HepG2 (cell line): ENCODE results near the gene EREG. TPM values are rescaled to one million over a fixed set of nuclear protein-coding genes. Genes with fewer than 3 reads are reported as not detected.

Experiments
- ATAC-seq: fragments of 200-7000 bp; cut with Tn5 transposase; 3 replicates; pipeline ENCODE4 v1.9.1; 2020; ENCODE audit warnings: mild to moderate bottlenecking, moderate library complexity
- BruUV-seq: library from RNA; stranded (reverse); fragments of 400-500 nt; replicated peaks from 2 replicates; lab custom pipeline; 2021; lab: Mats Ljungman, UMichigan
- CTCF ChIA-PET: fragments of 300-600 bp; formaldehyde crosslinking; extraction: SDS; loops from one replicate; lab custom pipeline; 2021; ENCODE audit warnings: low total read pairs, inconsistent platforms, low intra/inter-chr PET ratio; lab: Yijun Ruan, JAX
- POLR2A ChIA-PET: fragments of 350-600 bp; sonication (Branson Sonifier 250); formaldehyde crosslinking; loops from one replicate; lab custom pipeline; 2020; ENCODE audit warnings: antibody characterized with exemption, inconsistent platforms; lab: Yijun Ruan, JAX
- DNase-seq: peaks from one replicate; pipeline ENCODE4 v3.0.0-alpha.2; 2015; ENCODE audit warnings: low spot score
- FAIRE-seq: peaks from 3 replicates; lab custom pipeline; 2011; peaks lifted over from hg19 to GRCh38; lab: Jason Lieb, UNC
- H2AFZ ChIP-seq: one replicate; pipeline ENCODE4 v1.6.1; 2011; ENCODE audit warnings: low read length, inconsistent platforms
- H3K27ac ChIP-seq: fragments of 300-600 bp; 3 replicates; pipeline ENCODE4 v1.8.0; 2011; ENCODE audit warnings: mixed run types, mild to moderate bottlenecking, mixed read lengths, low read length, inconsistent platforms; ENCODE audit not compliant: insufficient read depth; ENCODE audit errors: extremely low read length
- H3K27me3 ChIP-seq, 2 experiments: fragments of 200-600 bp in 1 of 2; 2 replicates in 1 of 2; 3 replicates in 1 of 2; pipeline versions ENCODE4 v1.6.0 to v1.8.0; 2011; ENCODE audit warnings: low read length in 2 of 2, mild to moderate bottlenecking in 2 of 2, moderate library complexity in 2 of 2, inconsistent platforms in 1 of 2; ENCODE audit not compliant: insufficient read depth in 2 of 2, control insufficient read depth in 1 of 2
- H3K36me3 ChIP-seq, 2 experiments: fragments of 200-600 bp in 1 of 2; replicated peaks in 1 of 2; 2 replicates in 1 of 2; 3 replicates in 1 of 2; pipeline versions ENCODE4 v1.5.1 to v1.8.0; 2011; ENCODE audit warnings: low read length in 2 of 2, inconsistent platforms in 1 of 2; ENCODE audit not compliant: insufficient read depth in 2 of 2, control insufficient read depth in 1 of 2
- H3K4me1 ChIP-seq: 2 replicates; pipeline ENCODE4 v1.5.1; 2012; ENCODE audit warnings: low read length, inconsistent platforms; ENCODE audit not compliant: insufficient read depth
- H3K4me2 ChIP-seq: 2 replicates; pipeline ENCODE4 v1.6.0; 2011; ENCODE audit warnings: low read depth, low read length, inconsistent platforms
- H3K4me3 ChIP-seq, 3 experiments: fragments of 200-600 bp in 1 of 3; sonication (generic), shearing (Covaris generic) in 1 of 3; replicated peaks in 1 of 3; 2 replicates each; pipeline ENCODE4 v1.5.1; 2011 to 2016; ENCODE audit warnings: low read length in 3 of 3, inconsistent platforms in 2 of 3, low read depth in 2 of 3, mild to moderate bottlenecking in 2 of 3, control low read depth in 1 of 3, mixed read lengths in 1 of 3; ENCODE audit not compliant: insufficient read depth in 1 of 3
- H3K79me2 ChIP-seq: one replicate; pipeline ENCODE4 v1.6.1; 2011; ENCODE audit warnings: low read length, inconsistent platforms; ENCODE audit not compliant: insufficient read depth
- H3K9ac ChIP-seq: 2 replicates; pipeline ENCODE4 v1.6.0; 2011; ENCODE audit warnings: mild to moderate bottlenecking, low read depth, low read length, inconsistent platforms; ENCODE audit not compliant: insufficient read depth
- H3K9me3 ChIP-seq: 2 replicates; pipeline ENCODE4 v1.5.1; 2012; ENCODE audit warnings: mild to moderate bottlenecking, low read length
- H4K20me1 ChIP-seq: 2 replicates; pipeline ENCODE4 v1.6.0; 2011; ENCODE audit warnings: inconsistent platforms, mild to moderate bottlenecking, low read length, moderate library complexity; ENCODE audit not compliant: insufficient read depth
- AGO2 ChIP-seq: fragments of 200-400 bp; formaldehyde crosslinking; optimal IDR thresholded peaks from 2 replicates; pipeline ENCODE3; 2017; ENCODE audit warnings: mild to moderate bottlenecking, low read depth, low read length, moderate library complexity
- ATAD3A ChIP-seq: sonication (generic); formaldehyde crosslinking; IDR thresholded peaks from 2 replicates; pipeline ENCODE4 v1.4.0; 2020; ENCODE audit warnings: missing genetic modification reagents
- EED ChIP-seq: sonication (generic); formaldehyde crosslinking; IDR thresholded peaks from 2 replicates; pipeline ENCODE4 v1.5.0; 2020; ENCODE audit warnings: mild to moderate bottlenecking, missing genetic modification reagents
- ELF4 ChIP-seq: sonication (generic); formaldehyde crosslinking; IDR thresholded peaks from 2 replicates; pipeline ENCODE4 v1.5.0; 2020; ENCODE audit warnings: missing genetic modification reagents, mild to moderate bottlenecking, moderate library complexity, borderline replicate concordance
- MAFF ChIP-seq: IDR thresholded peaks from 2 replicates; pipeline ENCODE4 v1.6.1; 2011; ENCODE audit warnings: low read depth, low read length, improper control_type of control experiment
- NFKBIZ ChIP-seq: IDR thresholded peaks from 2 replicates; pipeline ENCODE4 v1.6.1; 2018; ENCODE audit warnings: missing genetic modification reagents, missing compliant biosample characterization
- PLRG1 ChIP-seq: fragments of 450-650 bp; conservative IDR thresholded peaks from 2 replicates; pipeline ENCODE4 v1.6.1; 2016
- PRMT3 ChIP-seq: sonication (generic); formaldehyde crosslinking; IDR thresholded peaks from 2 replicates; pipeline ENCODE4 v1.8.1; 2022; ENCODE audit warnings: low read depth, mild to moderate bottlenecking, moderate library complexity, missing genetic modification reagents, borderline replicate concordance
- SALL2 ChIP-seq: sonication (generic); formaldehyde crosslinking; IDR thresholded peaks from 2 replicates; pipeline ENCODE4 v1.8.1; 2023; ENCODE audit warnings: mild to moderate bottlenecking, missing genetic modification reagents, inconsistent platforms
- SMAD3 ChIP-seq: sonication (generic); formaldehyde crosslinking; IDR thresholded peaks from 2 replicates; pipeline ENCODE4 v1.4.0; 2020; ENCODE audit warnings: missing genetic modification reagents
- TAF15 ChIP-seq: fragments of 200-400 bp; formaldehyde crosslinking; IDR thresholded peaks from one replicate; pipeline ENCODE4 v1.6.1; 2018; ENCODE audit warnings: mild to moderate bottlenecking, low read depth, low read length; ENCODE audit not compliant: poor library complexity, severe bottlenecking
- TBX3 ChIP-seq: fragments of 450-650 bp; IDR thresholded peaks from 2 replicates; pipeline ENCODE4 v1.6.1; 2017; ENCODE audit warnings: antibody characterized with exemption, mild to moderate bottlenecking, inconsistent platforms, borderline replicate concordance
- ZNF34 ChIP-seq: sonication (generic); formaldehyde crosslinking; IDR thresholded peaks from 2 replicates; pipeline ENCODE4 v1.4.0; 2020; ENCODE audit warnings: mild to moderate bottlenecking, missing genetic modification reagents, borderline replicate concordance
- ZNF639 ChIP-seq: conservative IDR thresholded peaks from 2 replicates; pipeline ENCODE4 v1.6.1; 2018; ENCODE audit warnings: missing genetic modification reagents
- ZNF740 ChIP-seq: sonication (generic); formaldehyde crosslinking; IDR thresholded peaks from 2 replicates; pipeline ENCODE4 v1.4.0; 2020; ENCODE audit warnings: missing genetic modification reagents
- WGBS: methylation state at CpG from one replicate; pipeline ENCODE4 v1.1.6; 2017; ENCODE audit warnings: low lambda C conversion rate; 5-methylcytosine and 5-hydroxymethylcytosine counted together
- in situ Hi-C: cut with HindIII; loops from 2 replicates; pipeline ENCODE4 v1.10.0; 2017; ENCODE audit warnings: low pct_unique_long_range_greater_than_20kb; ENCODE audit not compliant: extremely low pct_ligation_motif_present
- intact Hi-C: fragments of 100-400 bp; cut with micrococcal nuclease; formaldehyde crosslinking; loops from one replicate; pipeline ENCODE4 v1.10.0; 2022; ENCODE audit not compliant: unreplicated experiment
- polyA plus RNA-seq, 8 experiments: library from polyadenylated mRNA; depleted of rRNA in 3 of 8; stranded (reverse) in 7 of 8; unstranded in 1 of 8; fragments of >200 nt; fragmentation: Illumina TruSeq in 4 of 8; extraction: Trizol in 4 of 8; gene quantifications; 2 replicates each; pipeline versions ENCODE4 v1.2.1 to v1.2.3, GENCODE V29; 2011 to 2016; ENCODE audit warnings: low read depth in 4 of 8, missing spikeins in 1 of 8, mixed read lengths in 1 of 8; ENCODE audit not compliant: insufficient read depth in 1 of 8
- total RNA-seq, 5 experiments: library from RNA; depleted of rRNA; stranded (reverse); fragments of >200 nt; fragmentation: Illumina TruSeq; extraction: Trizol; gene quantifications; 2 replicates each; pipeline ENCODE4 v1.2.3, GENCODE V29; 2016; ENCODE audit warnings: low read depth in 1 of 5

EREG gene
- total and polyA plus RNA-seq, 2 of the 13 experiments (the other 11 are each of a cell fraction or from before 2014, with no cell fraction given), result 0.11 to 0.13 TPM

GRCh38 chr4:74426101-74426500, 61.2 kb downstream of the EREG start:
- TF ChIP-seq PRMT3 (CRISPR knock-in tag), result no peak
- TF ChIP-seq SALL2 (CRISPR knock-in tag), result no peak
- TF ChIP-seq AGO2, result no peak
- Histone ChIP-seq H3K4me3 (no peak overlapping the region), H4K20me1 (no peaks in the 10 kb centered on the region), H3K9me3 (no peaks in the 10 kb centered on the region), H3K79me2 (no peaks in the 10 kb centered on the region), H3K27ac (no peak overlapping the region), H3K36me3 (no peaks in the 10 kb centered on the region), H3K27me3 (no peaks in the 10 kb centered on the region), H3K4me1 (no peaks in the 10 kb centered on the region), H3K9ac (no peak overlapping the region), H2AFZ (no peak overlapping the region), H3K4me2 (no peak overlapping the region)
- no TSS peak for BruUV-seq
- POLR2A ChIA-PET, result no interaction called here
- CTCF ChIA-PET, result no interaction called here
- whole genome bisulfite sequencing, result 82% methylated on average over 1 of the region's 1 CpG
- intact Hi-C loops, result no loop called here
- DNase-seq (no peak), ATAC-seq (no peak), FAIRE-seq (no peak)
- in situ Hi-C loops, result no loop called here

- TF ChIP-seq TAF15 (no peak), PLRG1 (no peak), ZNF639 (no peak), ZNF740 (no peak), ZNF34 (no peak), EED (CRISPR knock-in tag) (no peak), SMAD3 (CRISPR knock-in tag) (no peak), NFKBIZ (CRISPR knock-in tag) (no peak), TBX3 (no peak), MAFF (no peak), ATAD3A (CRISPR knock-in tag) (no peak), ELF4 (CRISPR knock-in tag) (no peak)
- DNase-seq (no peak), ATAC-seq (no peak), FAIRE-seq (no peak)
- CTCF ChIA-PET, result no interaction called here
- POLR2A ChIA-PET, result no interaction called here
- BruUV-seq, result no TSS peak
- no peak overlapping the region for H3K4me2 ChIP-seq
- no peaks in the 10 kb centered on the region for H3K36me3 ChIP-seq
- no peaks in the 10 kb centered on the region for H3K79me2 ChIP-seq
- H4K20me1 ChIP-seq, result no peaks in the 10 kb centered on the region
- H3K9ac ChIP-seq, result no peak overlapping the region
- no peak overlapping the region for H2AFZ ChIP-seq
- in situ Hi-C loops (no loop called here), intact Hi-C loops (no loop called here)
- no peaks in the 10 kb centered on the region for H3K9me3 ChIP-seq
- H3K27me3 ChIP-seq, result no peaks in the 10 kb centered on the region
- H3K4me3 ChIP-seq, result no peak overlapping the region
- 0 out of 2 replicates have a peak, but pooled peaks cover 4% of the 10 kb centered on the region for H3K4me1 ChIP-seq
- no peak overlapping the region for H3K27ac ChIP-seq
These were observed 63.3 kb downstream of the EREG start for GRCh38 chr4:74428276-74428675.
